ENCODE data around the gene SMC1B.
"Not testable (repeated sequence)": the region's sequence is repeated elsewhere in the genome, so short reads cannot be mapped to it uniquely, and the experiment has no call there.

SMC1B gene

DNA sequence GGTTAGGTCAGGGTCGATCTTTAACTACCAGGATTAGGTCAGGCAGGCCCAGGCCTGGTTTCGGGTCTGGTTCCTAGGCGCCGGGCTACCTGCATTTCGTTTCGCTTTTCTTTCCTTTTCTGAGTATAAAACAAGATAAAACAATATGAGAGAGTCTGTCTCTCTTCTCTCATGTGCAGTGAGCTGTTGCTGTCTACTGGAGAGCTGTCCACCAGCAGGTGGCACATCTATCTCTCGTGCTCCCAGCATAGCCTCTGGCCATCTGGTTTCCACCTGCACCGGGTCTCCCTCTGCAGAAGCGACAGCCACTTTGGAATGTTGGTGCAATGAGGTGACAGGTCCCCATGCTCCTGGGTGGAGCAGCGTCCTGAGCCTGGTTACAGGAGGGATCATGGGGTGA is 27.7 kb upstream of the SMC1B start:
- DNase-seq (ENCODE audit: insufficient read length) (no peak), FAIRE-seq (peak; percentile 27)
- TF ChIP-seq POLR2AphosphoS5 (IDR thresholded peaks at IDR 0.05; ENCODE audit: low read depth, low read length): no peak
- TF ChIP-seq POLR2A (IDR thresholded peaks at IDR 0.05; ENCODE audit: low read depth, low read length): no peak
- TF ChIP-seq TAF1 (IDR thresholded peaks at IDR 0.05; ENCODE audit: borderline replicate concordance, low read depth, low read length): no peak

DNA sequence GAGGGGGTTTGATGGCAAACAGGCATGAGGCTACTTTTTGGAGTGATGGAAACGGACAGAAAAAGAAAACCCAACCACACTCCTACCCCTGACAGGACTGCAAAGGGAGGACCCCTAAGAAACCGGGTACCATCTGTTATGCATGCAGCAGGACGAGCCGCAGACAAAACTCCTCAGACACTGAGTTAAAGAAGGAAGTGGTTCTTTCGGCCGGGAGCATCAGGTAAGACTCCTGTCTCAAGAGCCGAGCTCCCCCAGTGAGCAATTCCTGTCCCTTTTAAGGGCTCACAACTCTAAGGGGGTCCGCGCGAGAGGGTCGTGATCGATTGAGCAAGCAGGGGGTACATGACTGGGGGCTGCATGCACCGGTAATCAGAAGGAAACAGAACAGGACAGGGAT is 27.3 kb upstream of the SMC1B start:
- not testable (repeated sequence) for FAIRE-seq; DNase-seq (ENCODE audit: insufficient read length)

DNA sequence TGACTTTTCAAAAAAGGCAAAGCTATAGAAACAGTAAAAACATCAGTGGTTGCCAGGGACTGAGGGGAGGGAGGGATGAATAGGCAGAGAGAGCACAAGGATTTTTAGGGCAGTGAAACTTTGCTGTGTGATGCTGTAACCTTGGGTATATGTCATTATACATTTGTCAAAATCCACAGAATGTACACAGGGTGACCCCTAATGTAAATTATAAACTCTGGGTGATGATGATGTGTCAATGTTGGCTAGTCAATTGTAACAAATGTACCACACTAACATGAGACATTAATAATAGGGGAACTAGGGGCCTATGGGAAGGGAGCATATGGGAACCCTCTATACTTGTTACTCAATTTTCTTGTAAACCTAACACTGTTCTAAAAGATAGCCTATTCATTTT is 24.9 kb upstream of the SMC1B start:
- no peak for DNase-seq (ENCODE audit: insufficient read length)
- no peak for FAIRE-seq
- no peak for TF ChIP-seq TAF1 (IDR thresholded peaks at IDR 0.05; ENCODE audit: borderline replicate concordance, low read depth, low read length)
- no peak for TF ChIP-seq POLR2A (IDR thresholded peaks at IDR 0.05; ENCODE audit: low read depth, low read length)
- TF ChIP-seq POLR2AphosphoS5 (IDR thresholded peaks at IDR 0.05; ENCODE audit: low read depth, low read length): no peak

DNA sequence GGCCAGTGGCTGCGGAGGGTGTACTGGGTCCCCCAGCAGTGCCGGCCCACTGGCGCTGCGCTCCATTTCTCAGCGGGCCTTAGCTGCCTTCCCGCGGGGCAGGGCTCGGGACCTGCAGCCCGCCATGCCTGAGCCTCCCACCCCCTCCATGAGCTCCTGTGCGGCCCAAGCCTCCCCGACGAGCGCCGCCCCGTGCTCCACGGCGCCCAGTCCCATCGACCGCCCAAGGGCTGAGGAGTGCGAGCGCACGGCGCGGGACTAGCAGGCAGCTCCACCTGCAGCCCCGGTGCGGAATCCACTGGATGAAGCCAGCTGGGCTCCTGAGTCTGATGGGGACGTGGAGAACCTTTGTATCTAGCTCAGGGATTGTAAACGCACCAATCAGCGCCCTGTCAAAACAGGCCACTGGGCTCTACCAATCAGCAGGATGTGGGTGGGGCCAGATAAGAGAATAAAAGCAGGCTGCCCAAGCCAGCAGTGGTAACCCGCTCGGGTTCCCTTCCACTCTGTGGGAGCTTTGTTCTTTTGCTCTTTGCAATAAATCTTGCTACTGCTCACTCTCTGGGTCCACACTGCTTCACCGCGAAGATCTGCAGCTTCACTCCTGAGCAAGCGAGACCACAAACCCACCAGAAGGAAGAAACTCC is 23.6 kb upstream of the SMC1B start:
- not testable (repeated sequence) for FAIRE-seq; DNase-seq (ENCODE audit: insufficient read length)

GRCh38 chr22:45435544-45436139 is 22.2 kb upstream of the SMC1B start:
- peak; percentile 57 for DNase-seq (ENCODE audit: insufficient read length)
- FAIRE-seq: peak; percentile 97
- no peak for TF ChIP-seq POLR2A (IDR thresholded peaks at IDR 0.05; ENCODE audit: low read depth, low read length)

GRCh38 chr22:45434981-45435380 is 21.6 kb upstream of the SMC1B start:
- no peak for TF ChIP-seq POLR2AphosphoS5 (IDR thresholded peaks at IDR 0.05; ENCODE audit: low read depth, low read length)
- TF ChIP-seq POLR2A (IDR thresholded peaks at IDR 0.05; ENCODE audit: low read depth, low read length): no peak
- TF ChIP-seq TAF1 (IDR thresholded peaks at IDR 0.05; ENCODE audit: borderline replicate concordance, low read depth, low read length): no peak
- FAIRE-seq (no peak), DNase-seq (ENCODE audit: insufficient read length) (no peak)

DNA sequence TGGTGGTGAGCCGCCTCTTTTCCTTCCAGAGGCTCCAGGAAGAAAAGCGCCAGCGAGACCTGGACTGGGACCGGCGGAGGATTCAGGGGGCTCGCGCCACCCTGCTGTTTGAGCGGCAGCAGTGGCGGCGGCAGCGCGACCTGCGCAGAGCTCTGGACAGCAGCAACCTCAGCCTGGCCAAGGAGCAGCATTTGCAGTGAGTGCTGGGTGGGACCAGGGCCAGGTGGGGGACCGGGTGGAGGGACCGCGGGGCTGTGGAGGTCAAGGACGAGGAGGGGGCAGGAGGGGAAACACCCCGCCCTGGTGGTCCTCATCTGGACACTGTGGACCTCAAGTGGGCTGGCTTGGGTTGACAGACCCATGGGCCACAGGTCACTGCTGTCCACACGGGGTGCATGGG is 17.5 kb upstream of the SMC1B start:
- FAIRE-seq (no peak), DNase-seq (ENCODE audit: insufficient read length) (no peak)
- TF ChIP-seq TAF1 (IDR thresholded peaks at IDR 0.05; ENCODE audit: borderline replicate concordance, low read depth, low read length): no peak

DNA sequence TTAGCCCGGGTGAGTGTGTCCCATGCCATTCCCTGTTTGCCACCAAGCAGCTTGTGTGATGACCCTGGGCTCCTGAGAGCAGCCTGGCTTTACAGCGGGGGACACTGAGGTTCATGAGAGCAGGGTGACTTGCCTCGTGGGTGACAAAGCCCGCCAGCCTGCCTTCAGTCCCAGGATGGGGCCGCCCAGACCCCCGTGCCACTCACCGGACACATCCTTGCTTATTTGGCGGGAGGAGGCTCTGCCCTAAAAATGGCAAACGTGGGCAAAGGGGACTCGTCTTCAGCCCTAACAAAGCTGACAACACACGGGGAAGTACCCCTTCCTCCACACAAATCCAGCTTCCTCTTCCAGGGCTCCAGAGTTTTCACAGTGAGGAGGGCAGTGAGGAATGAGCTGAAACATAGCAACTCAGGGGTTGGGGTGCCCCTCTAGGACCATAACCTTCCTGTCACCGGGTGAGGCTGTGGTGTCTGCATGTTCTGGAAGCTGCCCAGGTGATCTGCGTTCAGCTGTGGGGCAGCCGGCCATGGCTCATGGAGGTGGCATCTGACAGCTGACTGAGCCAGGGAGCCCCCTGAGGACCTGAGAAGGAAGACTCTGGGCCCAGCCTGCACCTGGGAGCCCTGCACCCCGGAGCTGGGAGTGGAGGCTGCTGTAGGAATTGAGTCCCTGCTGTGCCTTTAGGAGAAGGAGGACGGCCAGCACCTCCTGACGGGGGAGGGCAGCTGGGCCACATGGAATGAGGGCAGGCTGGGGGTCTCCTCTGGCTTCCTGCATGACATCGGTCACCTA is 16.8 kb upstream of the SMC1B start:
- FAIRE-seq (no peak), DNase-seq (ENCODE audit: insufficient read length) (no peak)
- TF ChIP-seq POLR2A (IDR thresholded peaks at IDR 0.05; ENCODE audit: low read depth, low read length) (no peak), POLR2AphosphoS5 (IDR thresholded peaks at IDR 0.05; ENCODE audit: low read depth, low read length) (no peak), TAF1 (IDR thresholded peaks at IDR 0.05; ENCODE audit: borderline replicate concordance, low read depth, low read length) (no peak)

- DNase-seq (ENCODE audit: insufficient read length): no peak
- TF ChIP-seq TAF1 (IDR thresholded peaks at IDR 0.05; ENCODE audit: borderline replicate concordance, low read depth, low read length) (no peak), POLR2A (IDR thresholded peaks at IDR 0.05; ENCODE audit: low read depth, low read length) (no peak), POLR2AphosphoS5 (IDR thresholded peaks at IDR 0.05; ENCODE audit: low read depth, low read length) (no peak)
- no peak for FAIRE-seq
These were observed 16.0 kb upstream of the SMC1B start for GRCh38 chr22:45429424-45429823.

- DNase-seq (ENCODE audit: insufficient read length): no peak
- no peak for FAIRE-seq
- TF ChIP-seq POLR2AphosphoS5 (IDR thresholded peaks at IDR 0.05; ENCODE audit: low read depth, low read length) (no peak), POLR2A (IDR thresholded peaks at IDR 0.05; ENCODE audit: low read depth, low read length) (no peak), TAF1 (IDR thresholded peaks at IDR 0.05; ENCODE audit: borderline replicate concordance, low read depth, low read length) (no peak)
These were observed 15.3 kb upstream of the SMC1B start for GRCh38 chr22:45428391-45429385.

GRCh38 chr22:45427114-45427513 is 13.7 kb upstream of the SMC1B start:
- TF ChIP-seq POLR2A (IDR thresholded peaks at IDR 0.05; ENCODE audit: low read depth, low read length): no peak
- TF ChIP-seq POLR2AphosphoS5 (IDR thresholded peaks at IDR 0.05; ENCODE audit: low read depth, low read length): no peak
- no peak for TF ChIP-seq TAF1 (IDR thresholded peaks at IDR 0.05; ENCODE audit: borderline replicate concordance, low read depth, low read length)
- FAIRE-seq: no peak
- no peak for DNase-seq (ENCODE audit: insufficient read length)

Data from GM12892 (cell line).